ENCODE data around the gene SS18.

GRCh38 chr18:26104035-26104434 is 13.6 kb upstream of the SS18 start:
- TF ChIP-seq POLR2A (IDR thresholded peaks at IDR 0.05), result no peak
- TF ChIP-seq CTCF (IDR thresholded peaks at IDR 0.05), result no peak

Data from lower leg skin (tissue), 3 donors.